Measurements from ENCODE around the gene DLGAP1.

DNA sequence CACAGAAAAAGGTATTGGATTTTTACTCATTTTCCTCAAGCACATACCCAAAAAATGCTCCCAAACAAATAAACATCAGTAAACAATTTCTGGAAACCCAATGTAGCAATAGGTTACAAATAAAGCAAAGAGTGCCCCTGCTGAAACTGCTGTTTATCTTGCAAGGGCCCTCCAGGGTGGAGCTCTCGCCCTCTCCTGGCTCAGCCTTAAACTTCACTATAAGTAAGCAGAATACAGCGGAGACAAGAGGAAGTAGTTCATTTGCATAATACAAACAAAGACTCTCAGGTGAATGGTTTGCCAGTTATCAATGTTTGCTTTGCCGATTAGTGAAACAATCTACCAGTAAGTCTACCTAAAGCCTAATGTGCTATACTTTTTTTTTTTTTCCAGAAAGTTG lies 437.6 kb downstream of the DLGAP1 start:
- no peak for TF ChIP-seq POLR2AphosphoS5 (IDR thresholded peaks at IDR 0.05; ENCODE audit: low read depth, low read length)
- TF ChIP-seq, protein P1, sequence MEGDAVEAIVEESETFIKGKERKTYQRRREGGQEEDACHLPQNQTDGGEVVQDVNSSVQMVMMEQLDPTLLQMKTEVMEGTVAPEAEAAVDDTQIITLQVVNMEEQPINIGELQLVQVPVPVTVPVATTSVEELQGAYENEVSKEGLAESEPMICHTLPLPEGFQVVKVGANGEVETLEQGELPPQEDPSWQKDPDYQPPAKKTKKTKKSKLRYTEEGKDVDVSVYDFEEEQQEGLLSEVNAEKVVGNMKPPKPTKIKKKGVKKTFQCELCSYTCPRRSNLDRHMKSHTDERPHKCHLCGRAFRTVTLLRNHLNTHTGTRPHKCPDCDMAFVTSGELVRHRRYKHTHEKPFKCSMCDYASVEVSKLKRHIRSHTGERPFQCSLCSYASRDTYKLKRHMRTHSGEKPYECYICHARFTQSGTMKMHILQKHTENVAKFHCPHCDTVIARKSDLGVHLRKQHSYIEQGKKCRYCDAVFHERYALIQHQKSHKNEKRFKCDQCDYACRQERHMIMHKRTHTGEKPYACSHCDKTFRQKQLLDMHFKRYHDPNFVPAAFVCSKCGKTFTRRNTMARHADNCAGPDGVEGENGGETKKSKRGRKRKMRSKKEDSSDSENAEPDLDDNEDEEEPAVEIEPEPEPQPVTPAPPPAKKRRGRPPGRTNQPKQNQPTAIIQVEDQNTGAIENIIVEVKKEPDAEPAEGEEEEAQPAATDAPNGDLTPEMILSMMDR (IDR thresholded peaks at IDR 0.05), result no peak; the same call in 1 of the 2 replicates
- TF ChIP-seq, protein P2, sequence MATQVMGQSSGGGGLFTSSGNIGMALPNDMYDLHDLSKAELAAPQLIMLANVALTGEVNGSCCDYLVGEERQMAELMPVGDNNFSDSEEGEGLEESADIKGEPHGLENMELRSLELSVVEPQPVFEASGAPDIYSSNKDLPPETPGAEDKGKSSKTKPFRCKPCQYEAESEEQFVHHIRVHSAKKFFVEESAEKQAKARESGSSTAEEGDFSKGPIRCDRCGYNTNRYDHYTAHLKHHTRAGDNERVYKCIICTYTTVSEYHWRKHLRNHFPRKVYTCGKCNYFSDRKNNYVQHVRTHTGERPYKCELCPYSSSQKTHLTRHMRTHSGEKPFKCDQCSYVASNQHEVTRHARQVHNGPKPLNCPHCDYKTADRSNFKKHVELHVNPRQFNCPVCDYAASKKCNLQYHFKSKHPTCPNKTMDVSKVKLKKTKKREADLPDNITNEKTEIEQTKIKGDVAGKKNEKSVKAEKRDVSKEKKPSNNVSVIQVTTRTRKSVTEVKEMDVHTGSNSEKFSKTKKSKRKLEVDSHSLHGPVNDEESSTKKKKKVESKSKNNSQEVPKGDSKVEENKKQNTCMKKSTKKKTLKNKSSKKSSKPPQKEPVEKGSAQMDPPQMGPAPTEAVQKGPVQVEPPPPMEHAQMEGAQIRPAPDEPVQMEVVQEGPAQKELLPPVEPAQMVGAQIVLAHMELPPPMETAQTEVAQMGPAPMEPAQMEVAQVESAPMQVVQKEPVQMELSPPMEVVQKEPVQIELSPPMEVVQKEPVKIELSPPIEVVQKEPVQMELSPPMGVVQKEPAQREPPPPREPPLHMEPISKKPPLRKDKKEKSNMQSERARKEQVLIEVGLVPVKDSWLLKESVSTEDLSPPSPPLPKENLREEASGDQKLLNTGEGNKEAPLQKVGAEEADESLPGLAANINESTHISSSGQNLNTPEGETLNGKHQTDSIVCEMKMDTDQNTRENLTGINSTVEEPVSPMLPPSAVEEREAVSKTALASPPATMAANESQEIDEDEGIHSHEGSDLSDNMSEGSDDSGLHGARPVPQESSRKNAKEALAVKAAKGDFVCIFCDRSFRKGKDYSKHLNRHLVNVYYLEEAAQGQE (IDR thresholded peaks at IDR 0.05; ENCODE audit: low read depth, low read length), result no peak
- TF ChIP-seq, protein P3, sequence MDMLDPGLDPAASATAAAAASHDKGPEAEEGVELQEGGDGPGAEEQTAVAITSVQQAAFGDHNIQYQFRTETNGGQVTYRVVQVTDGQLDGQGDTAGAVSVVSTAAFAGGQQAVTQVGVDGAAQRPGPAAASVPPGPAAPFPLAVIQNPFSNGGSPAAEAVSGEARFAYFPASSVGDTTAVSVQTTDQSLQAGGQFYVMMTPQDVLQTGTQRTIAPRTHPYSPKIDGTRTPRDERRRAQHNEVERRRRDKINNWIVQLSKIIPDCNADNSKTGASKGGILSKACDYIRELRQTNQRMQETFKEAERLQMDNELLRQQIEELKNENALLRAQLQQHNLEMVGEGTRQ (IDR thresholded peaks at IDR 0.05; ENCODE audit: borderline replicate concordance, low read depth, low read length), result no peak
- TF ChIP-seq, protein P4, sequence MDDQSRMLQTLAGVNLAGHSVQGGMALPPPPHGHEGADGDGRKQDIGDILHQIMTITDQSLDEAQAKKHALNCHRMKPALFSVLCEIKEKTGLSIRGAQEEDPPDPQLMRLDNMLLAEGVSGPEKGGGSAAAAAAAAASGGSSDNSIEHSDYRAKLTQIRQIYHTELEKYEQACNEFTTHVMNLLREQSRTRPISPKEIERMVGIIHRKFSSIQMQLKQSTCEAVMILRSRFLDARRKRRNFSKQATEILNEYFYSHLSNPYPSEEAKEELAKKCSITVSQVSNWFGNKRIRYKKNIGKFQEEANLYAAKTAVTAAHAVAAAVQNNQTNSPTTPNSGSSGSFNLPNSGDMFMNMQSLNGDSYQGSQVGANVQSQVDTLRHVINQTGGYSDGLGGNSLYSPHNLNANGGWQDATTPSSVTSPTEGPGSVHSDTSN (IDR thresholded peaks at IDR 0.05), result no peak
- no peak for TF ChIP-seq RAD21 (IDR thresholded peaks at IDR 0.05; ENCODE audit: low read length)
- TF ChIP-seq JUND (IDR thresholded peaks at IDR 0.05), result no peak
- no peak for TF ChIP-seq NFIC (IDR thresholded peaks at IDR 0.05; ENCODE audit: borderline replicate concordance)
- TF ChIP-seq EP300 (IDR thresholded peaks at IDR 0.05; ENCODE audit: borderline replicate concordance in 1 of 2, low read depth in 1 of 2, low read length in 1 of 2), result no peak
- no peak for TF ChIP-seq RCOR1 (IDR thresholded peaks at IDR 0.05; ENCODE audit: low read length)
- TF ChIP-seq FOXM1 (IDR thresholded peaks at IDR 0.05; ENCODE audit: low read depth), result no peak
